Activated naive CD4-positive, alpha-beta T cell treated with anti-CD3 and anti-CD28 coated beads, Interleukin-2, amount 50 U/mL, for 24 hours (primary cell): ENCODE data around the gene FLNB.

ENCODE experiments used
- H3K27ac Mint-ChIP-seq: one replicate; pipeline ENCODE4 v1.8.0; 2021; ENCODE audit warnings: mild to moderate bottlenecking, mixed read lengths
- H3K27me3 Mint-ChIP-seq: one replicate; pipeline ENCODE4 v1.8.0; 2021; ENCODE audit warnings: mixed read lengths
- H3K36me3 Mint-ChIP-seq: one replicate; pipeline ENCODE4 v1.8.0; 2021; ENCODE audit warnings: mixed read lengths
- H3K4me1 Mint-ChIP-seq: one replicate; pipeline ENCODE4 v1.8.0; 2021; ENCODE audit warnings: mixed read lengths
- H3K4me3 Mint-ChIP-seq: one replicate; pipeline ENCODE4 v1.8.0; 2021; ENCODE audit warnings: mild to moderate bottlenecking, mixed read lengths
- H3K9me3 Mint-ChIP-seq: one replicate; pipeline ENCODE4 v1.8.0; 2021; ENCODE audit warnings: mixed read lengths

The FLNB gene

DNA sequence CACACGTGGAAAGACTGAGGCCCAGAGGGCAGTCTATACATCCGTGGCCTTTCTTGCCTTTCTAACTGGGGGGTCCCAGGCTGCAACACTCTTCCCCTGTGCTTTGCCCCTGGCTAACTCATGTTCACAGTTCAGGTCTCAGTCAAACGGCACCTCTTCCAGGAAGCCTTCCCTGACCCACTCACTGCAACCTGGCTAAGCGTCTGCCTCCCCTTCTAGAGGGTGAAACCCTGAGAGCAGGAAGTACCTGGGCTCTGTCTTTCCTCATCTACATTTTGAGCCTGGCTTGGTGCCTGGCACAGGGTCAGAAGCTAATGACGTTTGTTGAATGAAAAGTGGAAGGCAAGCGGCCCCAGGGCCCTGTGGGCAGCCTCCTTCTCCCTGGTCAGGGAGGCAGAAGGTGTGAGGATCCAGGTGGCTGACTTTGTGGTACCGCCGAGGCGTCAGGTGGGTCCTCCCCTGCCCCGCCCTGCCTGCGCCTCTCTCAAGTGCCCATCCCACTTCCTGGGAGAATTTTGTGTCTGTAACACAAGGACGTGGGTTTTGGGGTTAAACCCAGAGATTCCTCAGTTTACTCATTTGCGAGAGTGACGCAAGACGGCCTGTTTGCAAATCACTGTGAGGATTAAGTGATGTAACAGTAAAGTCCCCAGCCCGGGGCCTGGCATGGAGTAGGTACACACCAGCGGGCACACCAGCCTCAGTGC is 170.5 kb downstream of the FLNB start:
- Mint-ChIP-seq H3K4me1 (peaks cover 6% of the 10 kb centered on the region), H3K27ac (no peak overlapping the region), H3K4me3 (peak overlapping the region; percentile 44), H3K9me3 (no peaks in the 10 kb centered on the region), H3K27me3 (no peaks in the 10 kb centered on the region), H3K36me3 (no peaks in the 10 kb centered on the region)

DNA sequence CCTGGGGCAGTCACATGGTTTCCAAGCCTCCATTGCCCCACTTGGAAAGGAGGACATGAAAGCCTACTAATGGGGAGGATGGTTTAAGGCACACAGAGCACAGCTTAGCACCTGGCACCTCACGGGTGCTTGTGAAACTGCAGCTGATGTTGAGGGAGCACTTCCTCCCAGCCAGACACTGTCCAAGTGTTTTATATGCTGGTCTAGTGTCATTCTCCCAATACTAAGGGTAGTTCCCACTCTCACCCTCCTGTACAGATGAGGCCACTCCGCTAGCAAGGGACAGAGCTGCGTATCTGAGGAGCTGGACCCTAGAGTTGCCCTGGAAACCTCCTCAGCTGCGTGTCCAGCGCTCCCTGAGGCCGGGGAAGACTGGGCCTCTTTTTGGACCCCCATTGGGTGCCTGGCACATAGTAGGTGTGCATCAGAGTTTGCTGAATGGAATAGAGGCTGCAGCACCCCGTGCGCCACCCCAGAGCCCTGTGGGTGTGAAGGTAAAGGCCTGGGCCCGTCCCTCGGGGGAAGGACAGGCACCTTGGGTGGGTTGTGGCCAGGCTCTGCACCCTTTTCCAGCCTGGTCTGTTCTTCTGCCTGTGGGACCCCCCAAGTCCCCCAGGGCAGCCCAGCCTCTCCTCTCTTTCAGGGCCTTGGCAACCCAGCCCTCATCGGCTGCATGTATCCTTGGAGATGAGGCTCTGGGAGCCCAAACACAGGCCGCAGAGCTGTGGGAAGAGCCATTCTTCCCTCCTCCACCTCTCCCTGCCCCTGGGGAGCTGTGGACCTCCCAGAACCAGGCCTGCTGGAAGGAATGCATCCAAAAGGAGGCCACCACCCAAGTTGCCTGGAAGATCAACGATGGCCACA is 171.2 kb downstream of the FLNB start:
- Mint-ChIP-seq H3K27me3 (no peaks in the 10 kb centered on the region), H3K36me3 (no peaks in the 10 kb centered on the region), H3K27ac (no peak overlapping the region), H3K9me3 (no peaks in the 10 kb centered on the region), H3K4me1 (peaks cover 6% of the 10 kb centered on the region), H3K4me3 (no peak overlapping the region)

- Mint-ChIP-seq H3K4me1 (peaks cover 6% of the 10 kb centered on the region), H3K27ac (no peak overlapping the region), H3K36me3 (no peaks in the 10 kb centered on the region), H3K4me3 (no peak overlapping the region), H3K27me3 (no peaks in the 10 kb centered on the region), H3K9me3 (no peaks in the 10 kb centered on the region)
These were observed 172.1 kb downstream of the FLNB start for GRCh38 chr3:58180099-58180880.

GRCh38 chr3:58180940-58181587 is 172.8 kb downstream of the FLNB start:
- no peaks in the 10 kb centered on the region for H3K36me3 Mint-ChIP-seq

DNA sequence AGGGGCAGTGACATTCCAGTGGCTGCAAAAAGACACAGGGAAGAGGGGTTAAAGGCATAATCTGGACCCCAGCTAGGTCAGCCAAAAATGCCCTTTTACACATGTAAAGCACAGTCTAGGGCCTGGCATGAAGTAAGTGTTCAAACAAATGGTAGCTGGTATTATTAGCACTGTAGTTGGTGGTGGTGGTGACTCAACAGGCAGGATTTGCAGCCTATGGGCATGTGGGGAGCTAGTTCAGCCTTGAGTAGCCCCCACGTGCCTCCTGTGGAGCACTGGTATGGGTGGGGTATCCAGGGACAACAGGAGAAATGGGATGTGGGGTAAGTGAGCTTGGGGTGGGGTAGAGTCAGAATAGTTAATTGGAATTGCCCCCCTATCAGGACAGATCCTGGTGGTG is 175.0 kb downstream of the FLNB start:
- H3K27me3 Mint-ChIP-seq, result no peaks in the 10 kb centered on the region
- H3K27ac Mint-ChIP-seq, result no peak overlapping the region
- H3K9me3 Mint-ChIP-seq, result no peaks in the 10 kb centered on the region
- no peaks in the 10 kb centered on the region for H3K36me3 Mint-ChIP-seq
- peaks cover 6% of the 10 kb centered on the region for H3K4me1 Mint-ChIP-seq
- H3K4me3 Mint-ChIP-seq, result no peak overlapping the region

More at GRCh38 chr3:58180940-58181587, 172.8 kb downstream of the FLNB start:
- Mint-ChIP-seq H3K9me3 (no peaks in the 10 kb centered on the region), H3K4me1 (peaks cover 6% of the 10 kb centered on the region), H3K27me3 (no peaks in the 10 kb centered on the region), H3K27ac (no peak overlapping the region), H3K4me3 (no peak overlapping the region)

GRCh38 chr3:58183891-58184290 is 175.7 kb downstream of the FLNB start:
- H3K4me1 Mint-ChIP-seq, result no peaks in the 10 kb centered on the region
- H3K27me3 Mint-ChIP-seq, result no peaks in the 10 kb centered on the region
- H3K36me3 Mint-ChIP-seq, result no peaks in the 10 kb centered on the region
- H3K9me3 Mint-ChIP-seq, result no peaks in the 10 kb centered on the region
- no peak overlapping the region for H3K27ac Mint-ChIP-seq
- no peak overlapping the region for H3K4me3 Mint-ChIP-seq

- Mint-ChIP-seq H3K36me3 (no peaks in the 10 kb centered on the region), H3K4me3 (no peak overlapping the region), H3K27ac (no peak overlapping the region), H3K4me1 (no peaks in the 10 kb centered on the region), H3K27me3 (no peaks in the 10 kb centered on the region), H3K9me3 (no peaks in the 10 kb centered on the region)
These were observed 176.2 kb downstream of the FLNB start for GRCh38 chr3:58184309-58184981.

DNA sequence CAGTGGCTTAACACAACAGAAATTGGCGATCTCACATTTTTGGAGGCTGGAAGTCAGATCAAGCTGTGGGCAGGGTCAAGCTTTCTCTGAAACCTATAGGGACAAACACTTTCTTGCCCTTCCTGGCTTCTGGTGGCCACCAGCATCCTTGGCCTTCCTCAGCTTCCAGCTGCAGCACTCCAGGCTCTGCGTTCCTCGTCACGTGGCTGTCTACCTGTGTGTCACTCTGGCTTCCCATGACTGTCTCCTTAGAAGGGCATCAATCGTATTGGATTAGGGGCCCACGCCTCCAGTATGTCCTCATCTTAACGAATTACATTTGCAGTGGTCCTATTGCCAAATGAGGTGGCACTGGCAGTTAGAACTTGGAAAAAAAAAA is 176.7 kb downstream of the FLNB start:
- H3K4me1 Mint-ChIP-seq, result no peaks in the 10 kb centered on the region
- H3K27me3 Mint-ChIP-seq, result no peaks in the 10 kb centered on the region
- no peak overlapping the region for H3K27ac Mint-ChIP-seq
- H3K9me3 Mint-ChIP-seq, result no peaks in the 10 kb centered on the region
- no peak overlapping the region for H3K4me3 Mint-ChIP-seq
- H3K36me3 Mint-ChIP-seq, result no peaks in the 10 kb centered on the region

- H3K4me3 Mint-ChIP-seq, result no peak overlapping the region
- no peaks in the 10 kb centered on the region for H3K36me3 Mint-ChIP-seq
- H3K4me1 Mint-ChIP-seq, result no peaks in the 10 kb centered on the region
- no peak overlapping the region for H3K27ac Mint-ChIP-seq
- H3K27me3 Mint-ChIP-seq, result no peaks in the 10 kb centered on the region
- no peaks in the 10 kb centered on the region for H3K9me3 Mint-ChIP-seq
These were observed 179.9 kb downstream of the FLNB start for GRCh38 chr3:58188173-58188564.

DNA sequence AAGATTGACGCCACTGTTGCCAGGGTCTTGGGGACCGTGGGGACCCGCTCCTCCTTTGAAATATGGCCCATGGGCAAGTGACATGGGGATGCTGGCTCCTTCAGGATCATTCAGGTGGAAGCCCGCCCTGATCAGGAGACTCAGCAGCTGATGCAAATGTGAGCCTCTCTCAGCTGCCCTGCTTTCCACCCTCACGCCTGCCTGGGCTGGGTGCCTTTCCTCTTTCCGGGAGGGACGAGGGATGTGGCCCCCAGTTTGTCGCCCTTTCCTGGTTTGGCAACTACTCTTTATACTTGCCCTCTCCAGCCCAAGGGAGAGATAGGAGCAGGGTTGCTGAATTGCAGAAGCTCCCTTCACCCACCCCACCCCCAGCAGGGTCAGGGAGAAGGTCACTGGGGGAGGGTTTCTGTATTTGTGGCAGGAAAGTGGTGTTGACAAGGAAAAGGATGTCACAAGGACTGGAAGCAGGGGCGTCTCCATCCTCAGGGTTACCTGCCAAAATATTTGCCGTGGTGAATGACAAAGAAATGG is 180.8 kb downstream of the FLNB start:
- no peak overlapping the region for H3K4me3 Mint-ChIP-seq
- H3K9me3 Mint-ChIP-seq, result no peaks in the 10 kb centered on the region
- H3K27ac Mint-ChIP-seq, result no peak overlapping the region
- no peaks in the 10 kb centered on the region for H3K27me3 Mint-ChIP-seq
- H3K4me1 Mint-ChIP-seq, result no peaks in the 10 kb centered on the region
- H3K36me3 Mint-ChIP-seq, result no peaks in the 10 kb centered on the region

DNA sequence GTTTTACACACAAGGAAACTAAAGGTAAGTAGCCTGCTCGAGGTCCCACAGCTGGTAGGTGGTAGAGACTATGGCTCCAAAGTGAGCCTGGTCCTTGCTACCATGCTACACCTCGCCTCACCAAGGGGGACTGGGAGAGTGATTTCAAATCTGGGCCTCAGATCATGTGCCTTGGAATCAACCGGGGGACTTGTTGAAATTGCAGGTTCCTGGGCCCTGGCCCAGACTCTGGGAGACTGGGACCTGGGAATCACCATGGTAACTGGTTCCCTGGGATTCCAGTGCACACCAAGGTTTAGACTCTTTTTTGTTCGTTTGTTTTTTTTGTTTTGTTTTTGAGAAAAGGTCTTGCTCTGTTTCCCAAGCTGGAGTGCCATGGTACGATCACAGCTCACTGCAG is 181.5 kb downstream of the FLNB start:
- Mint-ChIP-seq H3K27ac (no peak overlapping the region), H3K4me1 (no peaks in the 10 kb centered on the region), H3K9me3 (no peaks in the 10 kb centered on the region), H3K4me3 (no peak overlapping the region), H3K27me3 (no peaks in the 10 kb centered on the region), H3K36me3 (no peaks in the 10 kb centered on the region)

- Mint-ChIP-seq H3K4me3 (no peak overlapping the region), H3K9me3 (no peaks in the 10 kb centered on the region), H3K36me3 (no peaks in the 10 kb centered on the region), H3K27ac (no peak overlapping the region), H3K4me1 (no peaks in the 10 kb centered on the region), H3K27me3 (no peaks in the 10 kb centered on the region)
These were observed 182.1 kb downstream of the FLNB start for GRCh38 chr3:58190291-58190690.

DNA sequence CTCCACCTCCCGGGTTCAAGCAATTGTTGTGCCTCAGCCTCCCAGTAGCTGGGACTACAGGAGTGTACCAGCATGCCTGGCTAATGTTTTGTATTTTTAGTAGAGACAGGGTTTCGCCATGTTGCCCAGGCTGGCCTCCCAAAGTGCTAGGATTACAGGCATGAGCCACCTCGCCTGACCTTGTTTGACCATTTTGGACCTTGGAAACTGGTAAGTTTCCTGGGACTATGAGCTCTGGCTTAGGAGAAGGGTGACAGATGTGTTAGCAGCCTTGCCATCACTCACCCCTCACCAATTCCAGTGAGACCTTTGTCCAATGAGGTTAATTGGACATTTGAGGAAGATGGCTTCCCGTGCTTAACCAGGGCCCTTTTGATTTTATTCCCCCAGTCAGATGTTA is 182.7 kb downstream of the FLNB start:
- Mint-ChIP-seq H3K9me3 (no peaks in the 10 kb centered on the region), H3K4me3 (no peak overlapping the region), H3K27me3 (no peaks in the 10 kb centered on the region)

DNA sequence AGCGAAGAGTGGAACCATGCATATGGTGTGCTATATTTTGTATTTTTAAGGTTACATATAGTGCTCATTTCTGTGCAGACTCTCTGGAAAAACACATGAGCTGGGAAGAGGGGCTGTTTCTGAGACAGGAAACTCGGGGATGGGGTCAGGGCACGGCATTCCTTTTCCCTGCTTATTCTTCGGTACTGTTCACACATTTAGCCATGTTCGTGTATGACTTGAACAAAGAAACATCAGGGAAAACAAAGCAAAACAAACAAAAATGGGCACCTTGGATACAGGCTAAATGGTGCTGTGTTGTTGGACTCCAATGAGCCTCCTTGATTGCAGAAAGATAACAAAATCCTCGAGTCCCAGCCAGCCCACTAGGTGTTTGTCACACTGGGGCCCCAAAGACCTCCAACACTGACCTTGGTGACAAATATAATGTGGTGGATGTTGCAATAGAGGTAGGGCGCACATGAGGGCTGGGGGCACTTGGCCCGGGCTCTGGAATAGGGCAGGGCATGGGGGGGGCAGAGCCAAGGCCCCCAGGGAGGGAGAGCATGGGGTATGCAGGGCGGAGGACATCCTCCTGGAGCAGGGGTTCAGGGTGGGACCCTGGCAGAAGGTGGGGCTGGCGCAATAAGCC is 183.3 kb downstream of the FLNB start:
- H3K4me3 Mint-ChIP-seq, result no peak overlapping the region
- no peaks in the 10 kb centered on the region for H3K9me3 Mint-ChIP-seq
- no peaks in the 10 kb centered on the region for H3K4me1 Mint-ChIP-seq
- H3K36me3 Mint-ChIP-seq, result no peaks in the 10 kb centered on the region
- H3K27me3 Mint-ChIP-seq, result no peaks in the 10 kb centered on the region
- no peak overlapping the region for H3K27ac Mint-ChIP-seq

More for the DNA sequence above, 182.7 kb downstream of the FLNB start:
- no peak overlapping the region for H3K27ac Mint-ChIP-seq
- H3K4me1 Mint-ChIP-seq, result no peaks in the 10 kb centered on the region
- no peaks in the 10 kb centered on the region for H3K36me3 Mint-ChIP-seq
